Thoracic aorta (tissue), 2 donors: Measurements from ENCODE around the gene SCYL1. TPM values are rescaled to one million over a fixed set of nuclear protein-coding genes. Genes with fewer than 3 reads are reported as not detected.
A peak's percentile ranks its signal among the peaks of the same experiment; 100 is the strongest.

Experiments
- ATAC-seq: fragments of 150-250 bp; one replicate; pipeline ENCODE4 v1.8.0; 2017; ENCODE audit warnings: low read depth; ENCODE audit not compliant: insufficient number of reproducible peaks, low FRiP score
- DNase-seq: peaks from one replicate; pipeline ENCODE4 v3.0.0-alpha.2; 2020; ENCODE audit warnings: low spot score
- H3K27ac ChIP-seq, 2 donors: fragments of 200-600 bp; sonication (generic); 1 replicate in 1 of 2; 2 replicates in 1 of 2; pipeline ENCODE4 v1.5.1; 2016; ENCODE audit warnings: mild to moderate bottlenecking in 2 of 2, moderate library complexity in 2 of 2
- H3K27me3 ChIP-seq: fragments of 200-600 bp; sonication (generic); replicated peaks from 2 replicates; pipeline ENCODE4 v1.6.0; 2016; ENCODE audit warnings: mild to moderate bottlenecking; ENCODE audit not compliant: insufficient read depth
- H3K36me3 ChIP-seq: fragments of 200-600 bp; sonication (generic); one replicate; pipeline ENCODE4 v1.5.1; 2016
- H3K4me1 ChIP-seq, 2 donors: fragments of 200-600 bp; sonication (generic); 1 replicate in 1 of 2; 2 replicates in 1 of 2; pipeline versions ENCODE4 v1.5.1 to v1.6.0; 2016; ENCODE audit warnings: low read depth in 2 of 2, mild to moderate bottlenecking in 1 of 2; ENCODE audit not compliant: control insufficient read depth in 1 of 2
- H3K4me3 ChIP-seq: fragments of 200-600 bp; sonication (generic); 2 replicates; pipeline ENCODE4 v1.5.1; 2016; ENCODE audit warnings: mild to moderate bottlenecking
- H3K9me3 ChIP-seq: fragments of 200-600 bp; sonication (generic); 2 replicates; pipeline ENCODE4 v1.5.1; 2016
- CTCF ChIP-seq: fragments of 200-600 bp; sonication (generic); IDR thresholded peaks from one replicate; pipeline ENCODE4 v1.5.1; 2019; ENCODE audit warnings: antibody characterized with exemption
- total RNA-seq, 2 donors: library from RNA; depleted of rRNA; stranded (reverse); fragments of >200 nt; gene quantifications; one replicate each; pipeline versions ENCODE4 v1.1.0 to v1.2.3, GENCODE V29; 2016

Gene SCYL1
- total RNA-seq, 2 donors from 2014 or later = 96.8 to 106 TPM

DNA sequence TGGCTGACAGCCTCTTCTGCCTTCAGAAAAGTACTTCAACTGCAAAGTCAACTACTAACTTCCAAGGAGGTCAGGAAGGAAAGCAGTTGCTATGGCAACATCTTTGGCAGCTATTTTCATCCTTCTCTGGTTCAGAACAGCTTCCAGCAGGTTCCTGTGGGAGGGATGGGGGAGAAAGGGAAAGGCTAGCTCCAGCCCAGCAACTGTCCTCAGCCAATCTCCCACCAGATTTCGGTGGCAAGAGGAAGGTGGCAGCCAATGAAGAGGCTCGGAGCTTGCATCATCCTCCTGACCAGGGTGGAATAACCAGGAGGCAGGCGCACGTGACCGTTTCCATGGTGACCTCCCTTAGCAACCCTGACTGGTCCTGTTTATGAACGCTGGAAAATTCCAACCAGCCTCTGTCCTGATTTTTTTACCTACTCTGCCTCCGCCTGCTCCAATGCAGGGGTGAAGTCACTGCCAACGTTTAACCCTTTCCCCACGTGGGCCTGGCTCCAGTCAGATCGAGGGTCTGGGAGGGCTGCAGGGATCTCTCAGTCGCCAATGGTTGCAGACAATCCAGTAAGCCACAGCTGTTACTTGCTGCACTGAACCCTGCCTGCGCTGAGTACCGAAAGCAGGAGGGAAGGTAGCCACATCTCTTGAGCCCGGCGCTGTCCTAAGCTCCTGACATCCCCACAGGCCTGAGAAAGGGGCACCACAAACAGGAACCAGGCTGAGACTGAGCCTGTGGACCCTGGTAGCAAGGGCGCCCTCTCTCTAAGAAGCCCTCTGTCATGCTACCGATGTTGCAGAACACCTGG, 37.2 kb upstream of the SCYL1 start:
- TF ChIP-seq CTCF = no peak
- no peaks in the 10 kb centered on the region for H3K9me3 ChIP-seq

DNA sequence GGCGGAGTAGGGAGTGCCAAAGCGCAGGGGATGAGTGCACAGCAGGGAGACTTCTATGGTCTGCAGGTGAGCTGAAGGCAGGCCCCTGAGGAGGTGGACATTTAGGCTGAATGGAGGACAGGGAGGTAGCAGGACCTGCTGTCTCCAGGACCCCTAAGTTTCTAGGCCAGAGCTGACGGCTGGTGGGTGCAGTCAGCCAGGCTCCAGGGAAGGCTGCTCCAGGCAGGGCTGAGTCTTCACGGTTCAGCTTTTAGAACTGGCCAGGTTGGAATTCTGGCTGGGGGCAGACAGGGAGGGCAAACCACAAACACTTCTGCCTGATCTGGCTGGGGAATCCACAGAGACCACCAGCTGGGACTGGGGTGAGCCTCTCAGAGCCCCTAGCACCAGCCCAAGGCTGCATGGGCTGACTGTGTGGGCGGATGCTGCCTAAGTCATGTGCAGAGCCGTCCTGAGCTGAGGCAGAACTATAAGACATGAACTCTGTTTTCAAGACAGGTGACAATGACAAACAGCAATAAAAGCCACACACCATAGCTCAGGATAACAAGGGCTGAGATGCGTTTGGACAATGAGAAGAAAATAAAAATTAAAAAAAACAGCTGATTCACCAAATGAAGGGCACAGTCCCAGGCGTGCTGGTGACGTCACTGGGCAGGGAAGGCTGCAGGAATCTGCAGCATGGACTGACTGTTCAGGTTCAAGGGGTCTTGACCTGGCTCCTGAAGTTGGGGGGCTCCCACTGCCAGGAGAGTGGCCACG, 36.4 kb upstream of the SCYL1 start:
- H3K4me3 ChIP-seq = peak overlapping the region; percentile 61
- no peak for ATAC-seq

More for the DNA sequence above, 37.2 kb upstream of the SCYL1 start:
- H3K27ac ChIP-seq = peak overlapping the region; percentile 99 to 100
- H3K36me3 ChIP-seq = no peaks in the 10 kb centered on the region
- ATAC-seq = peak; percentile 74
- H3K4me1 ChIP-seq = peaks cover 68 to 83% of the 10 kb centered on the region in 2 donors
- H3K4me3 ChIP-seq = peak overlapping the region; percentile 61
- no peaks in the 10 kb centered on the region for H3K27me3 ChIP-seq
- peak; percentile 99 for DNase-seq

GRCh38 chr11:65489035-65489705, 35.7 kb upstream of the SCYL1 start:
- Histone ChIP-seq H3K27me3 (no peaks in the 10 kb centered on the region), H3K36me3 (no peaks in the 10 kb centered on the region), H3K4me3 (peak overlapping the region; percentile 61), H3K9me3 (no peaks in the 10 kb centered on the region), H3K4me1 (peaks cover 80 to 96% of the 10 kb centered on the region in 2 donors), H3K27ac (peak overlapping the region; percentile 99 to 100)
- ATAC-seq = peak; percentile 8
- TF ChIP-seq CTCF = no peak
- DNase-seq = peak; percentile 58

More for the DNA sequence above, 36.4 kb upstream of the SCYL1 start:
- H3K27me3 ChIP-seq = no peaks in the 10 kb centered on the region
- H3K27ac ChIP-seq = peak overlapping the region; percentile 99 to 100
- peaks cover 76 to 91% of the 10 kb centered on the region in 2 donors for H3K4me1 ChIP-seq
- TF ChIP-seq CTCF = no peak
- no peaks in the 10 kb centered on the region for H3K36me3 ChIP-seq
- H3K9me3 ChIP-seq = no peaks in the 10 kb centered on the region
- no peak for DNase-seq

DNA sequence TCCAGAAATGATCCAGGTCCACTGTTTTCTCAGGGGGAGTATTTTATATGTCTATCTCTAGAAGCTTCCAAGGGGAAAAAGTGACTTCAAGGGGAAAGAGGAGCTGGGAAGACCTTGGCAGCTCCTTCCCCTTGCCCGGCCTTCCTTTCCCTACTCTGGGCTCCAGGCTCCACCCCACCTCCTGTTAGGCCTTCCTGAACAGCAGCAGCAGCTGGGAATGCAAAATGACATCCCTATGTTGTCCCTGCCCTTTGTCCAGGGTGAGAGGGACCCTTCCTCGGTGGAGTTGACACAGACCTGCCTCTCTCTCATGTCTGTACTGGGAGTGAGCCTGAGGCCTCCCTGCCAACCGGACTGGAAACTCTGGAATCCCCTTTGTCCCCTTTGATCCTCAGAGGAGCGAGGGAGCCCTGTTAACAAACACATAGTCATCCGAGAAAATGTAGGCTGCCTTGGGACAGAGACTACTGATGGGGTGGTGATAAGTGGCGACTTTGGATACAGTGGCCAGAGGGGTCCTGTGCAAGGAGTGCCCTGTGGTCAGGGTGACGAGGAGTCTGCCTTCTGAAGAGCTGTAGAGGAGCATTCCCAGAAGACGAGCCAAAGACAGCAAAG, 35.1 kb upstream of the SCYL1 start:
- Histone ChIP-seq H3K4me3 (peak overlapping the region; percentile 61), H3K27me3 (no peaks in the 10 kb centered on the region), H3K9me3 (no peaks in the 10 kb centered on the region), H3K4me1 (peaks cover 86 to 96% of the 10 kb centered on the region in 2 donors), H3K36me3 (no peaks in the 10 kb centered on the region), H3K27ac (peak overlapping the region; percentile 99 to 100)
- ATAC-seq (no peak), DNase-seq (no peak)
- no peak for TF ChIP-seq CTCF
